Measurements from ENCODE around the gene INPP5D. TPM values are rescaled to one million over a fixed set of nuclear protein-coding genes. Genes with fewer than 3 reads are reported as not detected.

Gene INPP5D
- total RNA-seq, 1 experiment from 2014 or later, result 0.74 TPM

GRCh38 chr2:233092432-233093165, 32.5 kb downstream of the INPP5D start:
- H3K9me3 ChIP-seq (ENCODE audit: insufficient read depth, low read depth), result no peaks in the 10 kb centered on the region
- no peak overlapping the region for H2AFZ ChIP-seq
- no peaks in the 10 kb centered on the region for H3K27me3 ChIP-seq (ENCODE audit: insufficient read depth, low read depth)
- no peaks in the 10 kb centered on the region for H3K9me2 ChIP-seq (ENCODE audit: insufficient read depth)
- CTCF ChIA-PET, result no interaction called here
- intact Hi-C loops (cut with micrococcal nuclease; ENCODE audit: unreplicated experiment), result no loop called here
- no peak overlapping the region for H3K4me3 ChIP-seq
- H3K36me3 ChIP-seq (ENCODE audit: low read depth), result no peaks in the 10 kb centered on the region
- H3K4me2 ChIP-seq, result no peak overlapping the region
- no peak for DNase-seq
- H3K79me2 ChIP-seq (ENCODE audit: low read depth), result no peaks in the 10 kb centered on the region
- H3K27ac ChIP-seq, result no peak overlapping the region
- H4K20me1 ChIP-seq (ENCODE audit: insufficient read depth), result no peaks in the 10 kb centered on the region
- H3F3A ChIP-seq (ENCODE audit: insufficient read depth, low read depth), result no peaks in the 10 kb centered on the region
- H3K4me1 ChIP-seq (replicated peaks; ENCODE audit: insufficient read depth), result no peaks in the 10 kb centered on the region
- TF ChIP-seq EZH2 (IDR thresholded peaks at IDR 0.05; ENCODE audit: low read depth), result no peak
- TF ChIP-seq, protein P1, sequence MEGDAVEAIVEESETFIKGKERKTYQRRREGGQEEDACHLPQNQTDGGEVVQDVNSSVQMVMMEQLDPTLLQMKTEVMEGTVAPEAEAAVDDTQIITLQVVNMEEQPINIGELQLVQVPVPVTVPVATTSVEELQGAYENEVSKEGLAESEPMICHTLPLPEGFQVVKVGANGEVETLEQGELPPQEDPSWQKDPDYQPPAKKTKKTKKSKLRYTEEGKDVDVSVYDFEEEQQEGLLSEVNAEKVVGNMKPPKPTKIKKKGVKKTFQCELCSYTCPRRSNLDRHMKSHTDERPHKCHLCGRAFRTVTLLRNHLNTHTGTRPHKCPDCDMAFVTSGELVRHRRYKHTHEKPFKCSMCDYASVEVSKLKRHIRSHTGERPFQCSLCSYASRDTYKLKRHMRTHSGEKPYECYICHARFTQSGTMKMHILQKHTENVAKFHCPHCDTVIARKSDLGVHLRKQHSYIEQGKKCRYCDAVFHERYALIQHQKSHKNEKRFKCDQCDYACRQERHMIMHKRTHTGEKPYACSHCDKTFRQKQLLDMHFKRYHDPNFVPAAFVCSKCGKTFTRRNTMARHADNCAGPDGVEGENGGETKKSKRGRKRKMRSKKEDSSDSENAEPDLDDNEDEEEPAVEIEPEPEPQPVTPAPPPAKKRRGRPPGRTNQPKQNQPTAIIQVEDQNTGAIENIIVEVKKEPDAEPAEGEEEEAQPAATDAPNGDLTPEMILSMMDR (conservative IDR thresholded peaks at IDR 0.05), result no peak
- POLR2A ChIA-PET (ENCODE audit: unreplicated experiment), result no interaction called here
- BruUV-seq (replicated peaks), result no TSS peak

- no peaks in the 10 kb centered on the region for H3K27me3 ChIP-seq (ENCODE audit: insufficient read depth, low read depth)
- H3K79me2 ChIP-seq (ENCODE audit: low read depth), result no peaks in the 10 kb centered on the region
- no peaks in the 10 kb centered on the region for H4K20me1 ChIP-seq (ENCODE audit: insufficient read depth)
- intact Hi-C loops (cut with micrococcal nuclease; ENCODE audit: unreplicated experiment), result no loop called here
- TF ChIP-seq, protein P1 (conservative IDR thresholded peaks at IDR 0.05), result no peak
- no peak for TF ChIP-seq EZH2 (IDR thresholded peaks at IDR 0.05; ENCODE audit: low read depth)
- H3K4me2 ChIP-seq, result no peak overlapping the region
- H2AFZ ChIP-seq, result no peak overlapping the region
- BruUV-seq (replicated peaks), result no TSS peak
- H3K4me1 ChIP-seq (replicated peaks; ENCODE audit: insufficient read depth), result no peaks in the 10 kb centered on the region
- H3F3A ChIP-seq (ENCODE audit: insufficient read depth, low read depth), result no peaks in the 10 kb centered on the region
- no peaks in the 10 kb centered on the region for H3K9me2 ChIP-seq (ENCODE audit: insufficient read depth)
- no peak overlapping the region for H3K27ac ChIP-seq
- CTCF ChIA-PET, result no interaction called here
- no peaks in the 10 kb centered on the region for H3K36me3 ChIP-seq (ENCODE audit: low read depth)
- H3K9me3 ChIP-seq (ENCODE audit: insufficient read depth, low read depth), result no peaks in the 10 kb centered on the region
- H3K4me3 ChIP-seq, result no peak overlapping the region
- POLR2A ChIA-PET (ENCODE audit: unreplicated experiment), result no interaction called here
- no peak for DNase-seq
These were observed 33.0 kb downstream of the INPP5D start for GRCh38 chr2:233093166-233093448.

- Histone ChIP-seq H3K79me2 (ENCODE audit: low read depth) (no peaks in the 10 kb centered on the region), H3K4me1 (replicated peaks; ENCODE audit: insufficient read depth) (no peaks in the 10 kb centered on the region), H3K27me3 (ENCODE audit: insufficient read depth, low read depth) (no peaks in the 10 kb centered on the region), H2AFZ (no peak overlapping the region), H3K4me2 (no peak overlapping the region), H3K9me3 (ENCODE audit: insufficient read depth, low read depth) (no peaks in the 10 kb centered on the region), H4K20me1 (ENCODE audit: insufficient read depth) (no peaks in the 10 kb centered on the region), H3K9me2 (ENCODE audit: insufficient read depth) (no peaks in the 10 kb centered on the region), H3K4me3 (no peak overlapping the region), H3K36me3 (ENCODE audit: low read depth) (no peaks in the 10 kb centered on the region), H3K27ac (no peak overlapping the region), H3F3A (ENCODE audit: insufficient read depth, low read depth) (no peaks in the 10 kb centered on the region)
- intact Hi-C loops (cut with micrococcal nuclease; ENCODE audit: unreplicated experiment), result no loop called here
- DNase-seq, result no peak
- no TSS peak for BruUV-seq (replicated peaks)
- TF ChIP-seq, protein P1 (conservative IDR thresholded peaks at IDR 0.05), result no peak
- no peak for TF ChIP-seq EZH2 (IDR thresholded peaks at IDR 0.05; ENCODE audit: low read depth)
- ChIA-PET CTCF (no interaction called here), POLR2A (ENCODE audit: unreplicated experiment) (interaction anchor here (0.6 to 0.7 kb wide), 2 partner anchors 54 to 151 kb away, joined by 6 to 11 read pairs; no protein-coding TSS in a partner anchor)
These were observed 33.6 kb downstream of the INPP5D start for GRCh38 chr2:233093721-233094120.

Measured in PC-9 (cell line).